ENCODE measurements around the gene MYRIP. TPM values are rescaled to one million over a fixed set of nuclear protein-coding genes. Genes with fewer than 3 reads are reported as not detected.

MYRIP gene
- polyA plus RNA-seq, 3 donors = not detected

DNA sequence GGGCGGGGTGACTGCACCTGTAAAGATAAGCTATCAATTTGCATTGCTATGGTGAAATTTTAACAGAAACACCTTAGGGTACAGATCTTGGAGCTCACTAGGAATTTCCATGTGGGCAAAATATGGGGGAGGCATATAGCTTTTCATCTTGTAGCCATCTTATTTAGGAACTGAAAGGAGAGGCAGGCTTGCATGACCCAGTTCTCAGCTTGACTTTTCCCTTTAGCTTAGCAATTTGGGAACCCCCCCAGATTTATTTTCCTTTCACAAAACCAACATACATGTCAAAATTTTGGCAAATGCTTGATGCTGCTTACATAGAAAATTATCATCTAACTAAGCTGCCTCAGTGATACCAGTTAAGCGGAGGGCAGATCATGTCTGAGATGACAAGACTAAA lies 445.1 kb downstream of the MYRIP start:
- H3K9ac ChIP-seq (ENCODE audit: insufficient read depth, low read length, poor library complexity, severe bottlenecking) = no peak overlapping the region

DNA sequence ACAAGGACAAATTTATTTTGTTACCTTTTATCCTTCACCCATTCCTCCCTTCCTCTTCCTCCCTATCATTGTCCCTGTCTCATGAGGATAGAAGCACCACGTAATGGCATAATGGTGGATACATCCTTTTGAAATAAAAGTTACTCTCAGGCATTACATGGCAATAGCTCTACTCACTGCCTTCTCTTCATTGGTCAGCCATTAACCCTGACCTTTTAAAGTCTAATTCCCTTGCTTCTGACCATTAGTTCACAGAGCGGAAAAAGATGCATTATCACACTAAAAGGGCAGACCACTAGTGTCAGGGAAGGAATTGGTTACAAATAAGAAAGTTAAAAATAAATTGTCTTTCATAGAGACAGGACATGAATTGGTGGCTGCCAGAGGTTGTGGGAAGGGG lies 445.5 kb downstream of the MYRIP start:
- Mint-ChIP-seq H3K27ac (no peak overlapping the region), H3K4me1 (peaks cover 6% of the 10 kb centered on the region), H3K4me3 (no peak overlapping the region), H3K9me3 (no peaks in the 10 kb centered on the region), H3K36me3 (no peaks in the 10 kb centered on the region), H3K27me3 (ENCODE audit: low read depth in 3 of 3) (peaks cover 0 to 2% (median 1%) of the 10 kb centered on the region in 3 donors)
- Histone ChIP-seq H3K27ac (ENCODE audit: low read depth in 1 of 2, low read length in 2 of 2) (no peak overlapping the region), H3K36me3 (replicated peaks in 1 of 2; ENCODE audit: control insufficient read depth in 1 of 2, insufficient read depth in 2 of 2, low read length in 2 of 2) (no peaks in the 10 kb centered on the region), H3K4me1 (ENCODE audit: control insufficient read depth in 1 of 2, insufficient read depth in 2 of 2, low read length in 2 of 2) (peaks cover 4 to 8% of the 10 kb centered on the region in 2 donors), H3K4me2 (replicated peaks; ENCODE audit: extremely low read depth, low read length, poor library complexity, severe bottlenecking) (no peak overlapping the region), H3K9ac (ENCODE audit: insufficient read depth, low read length, poor library complexity, severe bottlenecking) (no peak overlapping the region), H3K27me3 (ENCODE audit: control insufficient read depth in 2 of 2, insufficient read depth in 2 of 2, low read length in 2 of 2) (no peaks in the 10 kb centered on the region), H3K4me3 (replicated peaks in 1 of 3; ENCODE audit: low read depth in 2 of 3, low read length in 3 of 3) (no peak overlapping the region), H4K20me1 (ENCODE audit: insufficient read depth, low read length) (no peaks in the 10 kb centered on the region), H3K79me2 (ENCODE audit: insufficient read depth, low read length) (no peaks in the 10 kb centered on the region), H3K9me3 (replicated peaks in 1 of 2; ENCODE audit: control insufficient read depth in 1 of 2, insufficient read depth in 1 of 2, low read length in 2 of 2) (no peaks in the 10 kb centered on the region), H2AFZ (ENCODE audit: insufficient read depth, low read depth, low read length, poor library complexity, severe bottlenecking) (no peak overlapping the region)
- intact Hi-C loops (cut with micrococcal nuclease) = no loop called here
- no CpG with 5 or more reads among the region's 2 CpGs for WGBS (ENCODE audit: insufficient coverage)
- DNase-seq = no peak
- TF ChIP-seq, protein P1, sequence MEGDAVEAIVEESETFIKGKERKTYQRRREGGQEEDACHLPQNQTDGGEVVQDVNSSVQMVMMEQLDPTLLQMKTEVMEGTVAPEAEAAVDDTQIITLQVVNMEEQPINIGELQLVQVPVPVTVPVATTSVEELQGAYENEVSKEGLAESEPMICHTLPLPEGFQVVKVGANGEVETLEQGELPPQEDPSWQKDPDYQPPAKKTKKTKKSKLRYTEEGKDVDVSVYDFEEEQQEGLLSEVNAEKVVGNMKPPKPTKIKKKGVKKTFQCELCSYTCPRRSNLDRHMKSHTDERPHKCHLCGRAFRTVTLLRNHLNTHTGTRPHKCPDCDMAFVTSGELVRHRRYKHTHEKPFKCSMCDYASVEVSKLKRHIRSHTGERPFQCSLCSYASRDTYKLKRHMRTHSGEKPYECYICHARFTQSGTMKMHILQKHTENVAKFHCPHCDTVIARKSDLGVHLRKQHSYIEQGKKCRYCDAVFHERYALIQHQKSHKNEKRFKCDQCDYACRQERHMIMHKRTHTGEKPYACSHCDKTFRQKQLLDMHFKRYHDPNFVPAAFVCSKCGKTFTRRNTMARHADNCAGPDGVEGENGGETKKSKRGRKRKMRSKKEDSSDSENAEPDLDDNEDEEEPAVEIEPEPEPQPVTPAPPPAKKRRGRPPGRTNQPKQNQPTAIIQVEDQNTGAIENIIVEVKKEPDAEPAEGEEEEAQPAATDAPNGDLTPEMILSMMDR (IDR thresholded peaks at IDR 0.05) = no peak

More for the DNA sequence above, 445.1 kb downstream of the MYRIP start:
- no peaks in the 10 kb centered on the region for H3K36me3 ChIP-seq (replicated peaks in 1 of 2; ENCODE audit: control insufficient read depth in 1 of 2, insufficient read depth in 2 of 2, low read length in 2 of 2)
- no peaks in the 10 kb centered on the region for H3K9me3 Mint-ChIP-seq
- H3K27me3 ChIP-seq (ENCODE audit: control insufficient read depth in 2 of 2, insufficient read depth in 2 of 2, low read length in 2 of 2) = no peaks in the 10 kb centered on the region
- TF ChIP-seq, protein P1 (IDR thresholded peaks at IDR 0.05) = no peak
- H3K4me1 ChIP-seq (ENCODE audit: control insufficient read depth in 1 of 2, insufficient read depth in 2 of 2, low read length in 2 of 2) = peaks cover 4 to 8% of the 10 kb centered on the region in 2 donors
- 100% methylated on average over 2 of the region's 2 CpGs for WGBS (ENCODE audit: insufficient coverage)
- intact Hi-C loops (cut with micrococcal nuclease) = no loop called here
- H3K4me2 ChIP-seq (replicated peaks; ENCODE audit: extremely low read depth, low read length, poor library complexity, severe bottlenecking) = no peak overlapping the region
- no peaks in the 10 kb centered on the region for H3K9me3 ChIP-seq (replicated peaks in 1 of 2; ENCODE audit: control insufficient read depth in 1 of 2, insufficient read depth in 1 of 2, low read length in 2 of 2)
- peaks cover 0 to 2% (median 1%) of the 10 kb centered on the region in 3 donors for H3K27me3 Mint-ChIP-seq (ENCODE audit: low read depth in 3 of 3)
- H3K4me3 ChIP-seq (replicated peaks in 1 of 3; ENCODE audit: low read depth in 2 of 3, low read length in 3 of 3) = no peak overlapping the region
- H3K4me3 Mint-ChIP-seq = no peak overlapping the region
- H3K79me2 ChIP-seq (ENCODE audit: insufficient read depth, low read length) = no peaks in the 10 kb centered on the region
- no peaks in the 10 kb centered on the region for H4K20me1 ChIP-seq (ENCODE audit: insufficient read depth, low read length)
- no peak overlapping the region for H3K27ac Mint-ChIP-seq
- H2AFZ ChIP-seq (ENCODE audit: insufficient read depth, low read depth, low read length, poor library complexity, severe bottlenecking) = no peak overlapping the region
- DNase-seq = no peak
- no peaks in the 10 kb centered on the region for H3K36me3 Mint-ChIP-seq
- H3K27ac ChIP-seq (ENCODE audit: low read depth in 1 of 2, low read length in 2 of 2) = no peak overlapping the region
- peaks cover 6% of the 10 kb centered on the region for H3K4me1 Mint-ChIP-seq
